Measurements from ENCODE around the gene TTC19.
A peak's percentile ranks its signal among the peaks of the same experiment; 100 is the strongest.

- TF ChIP-seq, protein P1, sequence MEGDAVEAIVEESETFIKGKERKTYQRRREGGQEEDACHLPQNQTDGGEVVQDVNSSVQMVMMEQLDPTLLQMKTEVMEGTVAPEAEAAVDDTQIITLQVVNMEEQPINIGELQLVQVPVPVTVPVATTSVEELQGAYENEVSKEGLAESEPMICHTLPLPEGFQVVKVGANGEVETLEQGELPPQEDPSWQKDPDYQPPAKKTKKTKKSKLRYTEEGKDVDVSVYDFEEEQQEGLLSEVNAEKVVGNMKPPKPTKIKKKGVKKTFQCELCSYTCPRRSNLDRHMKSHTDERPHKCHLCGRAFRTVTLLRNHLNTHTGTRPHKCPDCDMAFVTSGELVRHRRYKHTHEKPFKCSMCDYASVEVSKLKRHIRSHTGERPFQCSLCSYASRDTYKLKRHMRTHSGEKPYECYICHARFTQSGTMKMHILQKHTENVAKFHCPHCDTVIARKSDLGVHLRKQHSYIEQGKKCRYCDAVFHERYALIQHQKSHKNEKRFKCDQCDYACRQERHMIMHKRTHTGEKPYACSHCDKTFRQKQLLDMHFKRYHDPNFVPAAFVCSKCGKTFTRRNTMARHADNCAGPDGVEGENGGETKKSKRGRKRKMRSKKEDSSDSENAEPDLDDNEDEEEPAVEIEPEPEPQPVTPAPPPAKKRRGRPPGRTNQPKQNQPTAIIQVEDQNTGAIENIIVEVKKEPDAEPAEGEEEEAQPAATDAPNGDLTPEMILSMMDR (IDR thresholded peaks at IDR 0.05) = peak in 3 of 7 experiments; percentile 22 to 51 (median 26)
- no peak for TF ChIP-seq POLR2AphosphoS5 (IDR thresholded peaks at IDR 0.05)
- TF ChIP-seq POLR2A (IDR thresholded peaks at IDR 0.05) = no peak
Measured at GRCh38 chr17:16013943-16014407, 14.4 kb downstream of the TTC19 start.
